ENCODE data around the gene CSF2RB. TPM values are rescaled to one million over a fixed set of nuclear protein-coding genes. Genes with fewer than 3 reads are reported as not detected.

CSF2RB gene
- total and polyA plus RNA-seq, 10 of the 15 experiments (the other 5 are each of a cell fraction or from before 2014, with no cell fraction given): 0.82 to 12.5 (median 5.4) TPM

DNA sequence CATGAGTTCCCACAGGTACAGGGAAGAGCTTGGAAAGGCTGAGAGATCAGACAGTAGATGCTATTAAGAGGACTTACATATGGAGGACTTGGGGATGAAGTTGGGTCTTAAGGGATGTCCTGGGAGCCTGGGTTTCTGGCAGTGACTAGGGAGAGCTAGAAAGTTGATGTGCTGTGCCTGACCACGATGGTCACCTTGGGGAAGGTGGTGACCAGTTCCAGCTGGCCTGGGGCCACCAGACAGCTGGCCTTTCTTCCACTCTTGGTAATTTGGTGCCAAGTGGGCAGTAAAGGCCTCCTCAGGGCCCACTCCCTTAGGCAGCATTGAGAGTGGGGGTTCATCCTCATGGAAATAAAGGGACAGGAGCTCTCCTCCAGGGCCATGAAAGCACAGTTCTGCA, 13.9 kb upstream of the CSF2RB start:
- Histone ChIP-seq H3K27ac (ENCODE audit: control insufficient read depth, insufficient read depth) (no peak overlapping the region), H3K79me2 (ENCODE audit: control insufficient read depth, insufficient read depth, low read length) (no peaks in the 10 kb centered on the region), H2AFZ (ENCODE audit: control insufficient read depth, low read depth, low read length) (no peak overlapping the region), H3K9ac (ENCODE audit: control insufficient read depth, insufficient read depth, low read length) (no peak overlapping the region), H3K36me3 (ENCODE audit: control insufficient read depth in 2 of 2, insufficient read depth in 2 of 2, low read length in 1 of 2) (no peaks in the 10 kb centered on the region), H3K27me3 (replicated peaks in 1 of 2; ENCODE audit: control insufficient read depth in 2 of 2, insufficient read depth in 2 of 2, low read length in 1 of 2) (no peaks in the 10 kb centered on the region), H4K20me1 (ENCODE audit: control insufficient read depth, insufficient read depth) (no peaks in the 10 kb centered on the region), H3K9me3 (replicated peaks; ENCODE audit: control insufficient read depth, insufficient read depth, low read length) (peaks cover 8% of the 10 kb centered on the region; the same call in 2 of the 3 replicates), H3K4me2 (ENCODE audit: control insufficient read depth, insufficient read depth) (no peak overlapping the region), H3K4me3 (no peak overlapping the region), H3K4me1 (ENCODE audit: control insufficient read depth, insufficient read depth, low read length) (peaks cover 33% of the 10 kb centered on the region)
- ChIA-PET RAD21 (ENCODE audit: unreplicated experiment) (interaction anchor here (0.9 to 6.0 kb wide), 6 partner anchors 14 to 223 kb away, joined by 3 to 78 read pairs (median 4); partner anchors contain the start of genes CSF2RB and NCF4), CTCF (interaction anchor here (1.1 to 3.7 kb wide), 7 partner anchors 11 to 142 kb away, joined by 3 to 26 read pairs (median 12); partner anchors contain the start of genes CSF2RB and NCF4), SMC1A (ENCODE audit: uncharacterized antibody, unreplicated experiment) (interaction anchor here (0.9 to 7.8 kb wide), 9 partner anchors 11 to 42 kb away, joined by 3 to 72 read pairs (median 6); partner anchors contain the start of genes CSF2RB and NCF4), POLR2A (interaction anchor here (0.9 to 6.1 kb wide), 4 partner anchors 15 to 45 kb away, joined by 3 to 51 read pairs (median 8); partner anchors contain the start of genes CSF2RB and NCF4)
- TF ChIP-seq, protein P1, sequence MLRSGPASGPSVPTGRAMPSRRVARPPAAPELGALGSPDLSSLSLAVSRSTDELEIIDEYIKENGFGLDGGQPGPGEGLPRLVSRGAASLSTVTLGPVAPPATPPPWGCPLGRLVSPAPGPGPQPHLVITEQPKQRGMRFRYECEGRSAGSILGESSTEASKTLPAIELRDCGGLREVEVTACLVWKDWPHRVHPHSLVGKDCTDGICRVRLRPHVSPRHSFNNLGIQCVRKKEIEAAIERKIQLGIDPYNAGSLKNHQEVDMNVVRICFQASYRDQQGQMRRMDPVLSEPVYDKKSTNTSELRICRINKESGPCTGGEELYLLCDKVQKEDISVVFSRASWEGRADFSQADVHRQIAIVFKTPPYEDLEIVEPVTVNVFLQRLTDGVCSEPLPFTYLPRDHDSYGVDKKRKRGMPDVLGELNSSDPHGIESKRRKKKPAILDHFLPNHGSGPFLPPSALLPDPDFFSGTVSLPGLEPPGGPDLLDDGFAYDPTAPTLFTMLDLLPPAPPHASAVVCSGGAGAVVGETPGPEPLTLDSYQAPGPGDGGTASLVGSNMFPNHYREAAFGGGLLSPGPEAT (IDR thresholded peaks at IDR 0.05; ENCODE audit: low read depth): no peak
- no peak for TF ChIP-seq TBL1XR1 (IDR thresholded peaks at IDR 0.05; ENCODE audit: low read depth, low read length)
- no peak for TF ChIP-seq CTCF (IDR thresholded peaks at IDR 0.05 in 2 of 3, conservative IDR thresholded peaks at IDR 0.05 in 1 of 3; ENCODE audit: control insufficient read depth in 2 of 3, extremely low read depth in 1 of 3, insufficient read depth in 1 of 3, low read depth in 3 of 3, low read length in 3 of 3)
- TF ChIP-seq RBBP5 (conservative IDR thresholded peaks at IDR 0.05): no peak
- TF ChIP-seq, protein P2, sequence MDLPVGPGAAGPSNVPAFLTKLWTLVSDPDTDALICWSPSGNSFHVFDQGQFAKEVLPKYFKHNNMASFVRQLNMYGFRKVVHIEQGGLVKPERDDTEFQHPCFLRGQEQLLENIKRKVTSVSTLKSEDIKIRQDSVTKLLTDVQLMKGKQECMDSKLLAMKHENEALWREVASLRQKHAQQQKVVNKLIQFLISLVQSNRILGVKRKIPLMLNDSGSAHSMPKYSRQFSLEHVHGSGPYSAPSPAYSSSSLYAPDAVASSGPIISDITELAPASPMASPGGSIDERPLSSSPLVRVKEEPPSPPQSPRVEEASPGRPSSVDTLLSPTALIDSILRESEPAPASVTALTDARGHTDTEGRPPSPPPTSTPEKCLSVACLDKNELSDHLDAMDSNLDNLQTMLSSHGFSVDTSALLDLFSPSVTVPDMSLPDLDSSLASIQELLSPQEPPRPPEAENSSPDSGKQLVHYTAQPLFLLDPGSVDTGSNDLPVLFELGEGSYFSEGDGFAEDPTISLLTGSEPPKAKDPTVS (IDR thresholded peaks at IDR 0.05; ENCODE audit: low read depth, low read length): no peak
- TF ChIP-seq, protein P3, sequence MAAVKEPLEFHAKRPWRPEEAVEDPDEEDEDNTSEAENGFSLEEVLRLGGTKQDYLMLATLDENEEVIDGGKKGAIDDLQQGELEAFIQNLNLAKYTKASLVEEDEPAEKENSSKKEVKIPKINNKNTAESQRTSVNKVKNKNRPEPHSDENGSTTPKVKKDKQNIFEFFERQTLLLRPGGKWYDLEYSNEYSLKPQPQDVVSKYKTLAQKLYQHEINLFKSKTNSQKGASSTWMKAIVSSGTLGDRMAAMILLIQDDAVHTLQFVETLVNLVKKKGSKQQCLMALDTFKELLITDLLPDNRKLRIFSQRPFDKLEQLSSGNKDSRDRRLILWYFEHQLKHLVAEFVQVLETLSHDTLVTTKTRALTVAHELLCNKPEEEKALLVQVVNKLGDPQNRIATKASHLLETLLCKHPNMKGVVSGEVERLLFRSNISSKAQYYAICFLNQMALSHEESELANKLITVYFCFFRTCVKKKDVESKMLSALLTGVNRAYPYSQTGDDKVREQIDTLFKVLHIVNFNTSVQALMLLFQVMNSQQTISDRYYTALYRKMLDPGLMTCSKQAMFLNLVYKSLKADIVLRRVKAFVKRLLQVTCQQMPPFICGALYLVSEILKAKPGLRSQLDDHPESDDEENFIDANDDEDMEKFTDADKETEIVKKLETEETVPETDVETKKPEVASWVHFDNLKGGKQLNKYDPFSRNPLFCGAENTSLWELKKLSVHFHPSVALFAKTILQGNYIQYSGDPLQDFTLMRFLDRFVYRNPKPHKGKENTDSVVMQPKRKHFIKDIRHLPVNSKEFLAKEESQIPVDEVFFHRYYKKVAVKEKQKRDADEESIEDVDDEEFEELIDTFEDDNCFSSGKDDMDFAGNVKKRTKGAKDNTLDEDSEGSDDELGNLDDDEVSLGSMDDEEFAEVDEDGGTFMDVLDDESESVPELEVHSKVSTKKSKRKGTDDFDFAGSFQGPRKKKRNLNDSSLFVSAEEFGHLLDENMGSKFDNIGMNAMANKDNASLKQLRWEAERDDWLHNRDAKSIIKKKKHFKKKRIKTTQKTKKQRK (IDR thresholded peaks at IDR 0.05; ENCODE audit: low read depth, low read length): no peak
- TF ChIP-seq BRCA1 (IDR thresholded peaks at IDR 0.05; ENCODE audit: low read depth, low read length): no peak
- TF ChIP-seq E2F8 (IDR thresholded peaks at IDR 0.05; ENCODE audit: low read depth, partially characterized antibody): no peak
- intact Hi-C loops (cut with micrococcal nuclease; ENCODE audit: unreplicated experiment) (no loop called here), in situ Hi-C loops (cut with MboI) (no loop called here)
- DNase-seq (ENCODE audit: low read depth, low spot score): no peak
- 0% methylated on average over 1 of the region's 1 CpG for WGBS (ENCODE audit: insufficient coverage, insufficient replicate concordance, low lambda C conversion rate, missing lambda C conversion rate)
- no peak for ATAC-seq
- BruUV-seq (replicated peaks): no TSS peak
- FAIRE-seq: no peak

Data from GM12878 (cell line).